ENCODE results near the gene ARAP2. TPM values are rescaled to one million over a fixed set of nuclear protein-coding genes. Genes with fewer than 3 reads are reported as not detected.

Gene ARAP2
- total and polyA plus RNA-seq, 2 of the 13 experiments (the other 11 are each of a cell fraction or from before 2014, with no cell fraction given), result 0.37 to 1.4 TPM

DNA sequence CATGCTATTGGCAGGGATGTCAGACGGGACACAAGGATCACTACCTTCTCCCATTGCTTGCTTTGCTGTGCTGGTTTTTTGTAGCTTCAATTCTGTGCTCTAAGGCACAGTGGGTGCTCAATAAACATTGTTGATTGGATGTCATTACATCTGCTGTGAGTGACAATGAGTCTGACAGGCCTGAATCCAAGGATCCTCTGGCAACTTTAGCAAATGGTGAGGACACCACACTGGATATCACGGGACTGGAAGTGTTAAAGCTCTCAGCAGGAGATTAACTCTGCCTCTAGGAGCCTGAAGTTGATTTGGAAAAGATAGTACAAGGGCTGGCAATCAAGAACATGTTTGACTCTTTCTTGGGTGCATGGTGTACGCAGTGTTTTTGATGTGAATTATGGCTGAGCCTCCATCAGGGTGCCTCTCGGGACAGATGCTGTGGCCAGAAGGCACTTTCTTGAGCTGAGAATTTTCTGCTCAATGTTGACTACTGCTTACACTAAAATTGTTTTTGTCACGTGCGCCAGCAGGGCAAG, 217.9 kb downstream of the ARAP2 start:
- intact Hi-C loops (cut with micrococcal nuclease; ENCODE audit: unreplicated experiment) (no loop called here), in situ Hi-C loops (cut with HindIII; ENCODE audit: extremely low pct_ligation_motif_present, low pct_unique_long_range_greater_than_20kb) (no loop called here)
- TF ChIP-seq, protein P1, sequence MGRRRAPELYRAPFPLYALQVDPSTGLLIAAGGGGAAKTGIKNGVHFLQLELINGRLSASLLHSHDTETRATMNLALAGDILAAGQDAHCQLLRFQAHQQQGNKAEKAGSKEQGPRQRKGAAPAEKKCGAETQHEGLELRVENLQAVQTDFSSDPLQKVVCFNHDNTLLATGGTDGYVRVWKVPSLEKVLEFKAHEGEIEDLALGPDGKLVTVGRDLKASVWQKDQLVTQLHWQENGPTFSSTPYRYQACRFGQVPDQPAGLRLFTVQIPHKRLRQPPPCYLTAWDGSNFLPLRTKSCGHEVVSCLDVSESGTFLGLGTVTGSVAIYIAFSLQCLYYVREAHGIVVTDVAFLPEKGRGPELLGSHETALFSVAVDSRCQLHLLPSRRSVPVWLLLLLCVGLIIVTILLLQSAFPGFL (CRISPR knock-in tag; IDR thresholded peaks at IDR 0.05), result no peak
- no peak for TF ChIP-seq ETV5 (CRISPR knock-in tag; IDR thresholded peaks at IDR 0.05; ENCODE audit: borderline replicate concordance)
- TF ChIP-seq SAFB2 (CRISPR knock-in tag; IDR thresholded peaks at IDR 0.05; ENCODE audit: borderline replicate concordance, low read depth), result no peak
- no peak for TF ChIP-seq ZSCAN21 (CRISPR knock-in tag; IDR thresholded peaks at IDR 0.05; ENCODE audit: borderline replicate concordance)
- TF ChIP-seq NFIB (CRISPR knock-in tag; IDR thresholded peaks at IDR 0.05; ENCODE audit: borderline replicate concordance), result no peak
- no peak for TF ChIP-seq MED13 (CRISPR knock-in tag; IDR thresholded peaks at IDR 0.05)
- TF ChIP-seq, protein P2, sequence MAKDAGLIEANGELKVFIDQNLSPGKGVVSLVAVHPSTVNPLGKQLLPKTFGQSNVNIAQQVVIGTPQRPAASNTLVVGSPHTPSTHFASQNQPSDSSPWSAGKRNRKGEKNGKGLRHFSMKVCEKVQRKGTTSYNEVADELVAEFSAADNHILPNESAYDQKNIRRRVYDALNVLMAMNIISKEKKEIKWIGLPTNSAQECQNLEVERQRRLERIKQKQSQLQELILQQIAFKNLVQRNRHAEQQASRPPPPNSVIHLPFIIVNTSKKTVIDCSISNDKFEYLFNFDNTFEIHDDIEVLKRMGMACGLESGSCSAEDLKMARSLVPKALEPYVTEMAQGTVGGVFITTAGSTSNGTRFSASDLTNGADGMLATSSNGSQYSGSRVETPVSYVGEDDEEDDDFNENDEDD (CRISPR knock-in tag; IDR thresholded peaks at IDR 0.05; ENCODE audit: borderline replicate concordance), result no peak
- ChIA-PET CTCF (ENCODE audit: low intra/inter-chr PET ratio, low total read pairs) (no interaction called here), POLR2A (no interaction called here)
- no peaks in the 10 kb centered on the region for H3K36me3 ChIP-seq (replicated peaks in 1 of 2; ENCODE audit: control insufficient read depth in 1 of 2, insufficient read depth in 2 of 2, low read length in 2 of 2)
- H3K9ac ChIP-seq (ENCODE audit: insufficient read depth, low read depth, low read length), result no peak overlapping the region
- H3K79me2 ChIP-seq (ENCODE audit: insufficient read depth, low read length), result no peaks in the 10 kb centered on the region
- no peak overlapping the region for H3K4me2 ChIP-seq (ENCODE audit: low read depth, low read length)
- H4K20me1 ChIP-seq (ENCODE audit: insufficient read depth, low read length), result no peaks in the 10 kb centered on the region
- no TSS peak for BruUV-seq (replicated peaks)
- H2AFZ ChIP-seq (ENCODE audit: low read length), result no peak overlapping the region
- H3K9me3 ChIP-seq (ENCODE audit: low read length), result no peaks in the 10 kb centered on the region
- DNase-seq (ENCODE audit: low spot score), result no peak
- WGBS (ENCODE audit: low lambda C conversion rate), result 11% methylated on average over 6 of the region's 6 CpGs
- no peak for FAIRE-seq
- no peak overlapping the region for H3K4me3 ChIP-seq (replicated peaks in 1 of 3; ENCODE audit: insufficient read depth in 1 of 3, low read depth in 2 of 3, low read length in 3 of 3)
- H3K4me1 ChIP-seq (ENCODE audit: insufficient read depth, low read length), result no peaks in the 10 kb centered on the region
- no peaks in the 10 kb centered on the region for H3K27me3 ChIP-seq (ENCODE audit: control insufficient read depth in 1 of 2, insufficient read depth in 2 of 2, low read length in 2 of 2)
- H3K27ac ChIP-seq (ENCODE audit: extremely low read length, insufficient read depth, low read length), result no peak overlapping the region
- ATAC-seq, result no peak
